Measurements from ENCODE around the gene S100A5. TPM values are rescaled to one million over a fixed set of nuclear protein-coding genes. Genes with fewer than 3 reads are reported as not detected.

Gene S100A5
- total and polyA plus RNA-seq, 2 of the 8 experiments (the other 6 are each of a cell fraction or from before 2014, with no cell fraction given), result not detected

DNA sequence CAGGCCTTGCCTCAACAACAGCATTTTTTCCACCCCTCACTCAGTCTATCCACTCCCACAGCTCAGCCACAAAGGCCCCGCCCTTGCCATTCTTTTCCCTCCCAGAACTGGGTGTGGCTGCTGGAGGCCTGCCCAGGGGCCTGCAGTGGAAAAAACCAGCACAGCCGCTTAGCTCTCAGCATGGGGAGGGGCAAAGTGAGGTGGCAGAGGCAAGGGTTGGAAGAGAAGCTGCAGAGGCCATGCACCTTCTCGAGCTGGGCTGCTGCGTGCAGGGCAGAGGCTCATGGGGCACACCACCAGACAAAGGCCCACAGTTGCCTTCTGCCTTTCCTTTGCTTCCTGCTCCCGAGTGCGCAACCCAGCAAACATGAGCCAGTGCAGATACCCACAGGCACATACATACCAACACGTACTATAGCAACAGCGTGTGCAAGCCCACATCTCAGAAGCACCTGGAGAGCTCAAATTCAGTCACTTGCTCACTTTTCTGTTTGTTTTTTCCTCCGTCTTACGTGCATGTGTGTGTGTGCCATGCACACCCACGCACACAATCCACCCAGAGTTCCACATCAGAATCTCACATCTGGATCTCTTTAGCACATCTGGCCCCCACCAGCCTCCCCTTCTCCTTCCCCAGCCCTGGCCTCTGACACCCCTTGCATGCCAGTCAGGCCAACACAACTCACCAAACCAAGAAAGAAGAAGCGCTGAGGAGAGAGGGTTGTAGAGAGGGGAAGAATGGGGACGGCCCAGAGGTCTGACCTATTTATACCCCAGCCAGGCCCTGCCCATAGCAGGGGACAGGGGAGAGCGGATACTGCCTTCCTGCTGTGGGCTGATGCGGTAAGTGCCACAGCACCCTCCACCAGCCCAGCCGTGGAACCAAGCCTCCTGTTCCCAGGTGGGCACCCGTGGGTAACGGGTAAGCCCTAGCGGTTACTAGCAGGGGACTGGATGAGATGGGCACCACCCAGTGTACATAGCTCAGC is 4.6 kb upstream of the S100A5 start, which contains the start of gene S100A4:
Gene S100A4 (minus strand): TSS at position 740 of the 989 bp plus-strand sequence. CDS start 1,012 bp downstream, outside the sequence.
- Histone ChIP-seq H3K27me3 (replicated peaks in 1 of 4; ENCODE audit: control insufficient read depth in 3 of 4, extremely low read depth in 1 of 4, insufficient read depth in 3 of 4, low read length in 3 of 4) (no peaks in the 10 kb centered on the region; a peak in 2 of 7 replicates), H3K79me2 (ENCODE audit: control insufficient read depth in 1 of 2, insufficient read depth in 2 of 2, low read length in 2 of 2) (no peaks in the 10 kb centered on the region), H3K14ac (ENCODE audit: insufficient read length) (no peak within 1 kb of the TSS), H2BK120ac (replicated peaks; ENCODE audit: low read depth, low read length) (peak within 1 kb of the TSS; percentile 93), H2AK5ac (ENCODE audit: low read depth, low read length) (peak within 1 kb of the TSS; percentile 87; the same call in 1 of the 2 replicates), H3K9me3 (ENCODE audit: insufficient read depth in 2 of 2, low read depth in 1 of 2, low read length in 1 of 2) (no peaks in the 10 kb centered on the region), H4K20me1 (replicated peaks in 1 of 2; ENCODE audit: control insufficient read depth in 1 of 2, insufficient read depth in 2 of 2, low read length in 2 of 2) (no peaks in the 10 kb centered on the region), H3K23me2 (ENCODE audit: low read depth, low read length) (peaks cover 6% of the 10 kb centered on the region), H4K5ac (ENCODE audit: insufficient read length, low read depth, low read length) (peak within 1 kb of the TSS; percentile 59), H3K4me1 (replicated peaks in 1 of 4; ENCODE audit: control insufficient read depth in 3 of 4, insufficient read depth in 4 of 4, low read length in 3 of 4) (peaks cover 4 to 35% (median 21%) of the 10 kb centered on the region in 4 experiments), H3K56ac (replicated peaks; ENCODE audit: insufficient read length, low read depth, low read length) (peak within 1 kb of the TSS; percentile 33), H2BK15ac (ENCODE audit: low read length) (peak within 1 kb of the TSS; percentile 98), H3K9ac (replicated peaks in 1 of 4; ENCODE audit: extremely low read depth in 1 of 4, low read depth in 3 of 4, low read length in 3 of 4) (peak within 1 kb of the TSS in 1 of 4 experiments; percentile 15; a peak in 2 of 7 replicates), H3K18ac (ENCODE audit: extremely low read depth, low read length) (peak within 1 kb of the TSS; percentile 97), H2AFZ (ENCODE audit: low read length) (peak within 1 kb of the TSS; percentile 17; the same call in 1 of the 2 replicates), H3K79me1 (ENCODE audit: low read depth, low read length) (no peaks in the 10 kb centered on the region), H2BK20ac (ENCODE audit: low read length) (peak within 1 kb of the TSS; percentile 100), H3K36me3 (ENCODE audit: control insufficient read depth in 2 of 4, insufficient read depth in 4 of 4, low read length in 3 of 4) (no peaks in the 10 kb centered on the region), H4K91ac (replicated peaks; ENCODE audit: insufficient read length, low read length) (peak within 1 kb of the TSS; percentile 93), H4K8ac (ENCODE audit: extremely low read depth, insufficient read depth, low read length) (no peak within 1 kb of the TSS; the same call in 1 of the 2 replicates), H3K4me3 (ENCODE audit: extremely low read depth in 1 of 4, insufficient read depth in 2 of 4, low read depth in 3 of 4, low read length in 4 of 4) (peak within 1 kb of the TSS in 1 of 4 experiments; percentile 32; a peak in 2 of 8 replicates), H3K4ac (replicated peaks; ENCODE audit: insufficient read length, low read depth, low read length) (peak within 1 kb of the TSS; percentile 66), H2BK5ac (ENCODE audit: low read depth, low read length) (peak within 1 kb of the TSS; percentile 98), H3K23ac (ENCODE audit: insufficient read length) (no peak within 1 kb of the TSS), H3K4me2 (ENCODE audit: insufficient read depth in 1 of 2, low read depth in 2 of 2, low read length in 2 of 2) (peak within 1 kb of the TSS; percentile 46 to 60), H2BK12ac (ENCODE audit: low read depth, low read length) (peak within 1 kb of the TSS; percentile 99), H3K27ac (ENCODE audit: low read depth, low read length) (peak within 1 kb of the TSS; percentile 55)
- FAIRE-seq (no peak), DNase-seq (ENCODE audit: low read depth in 1 of 2, low spot score in 2 of 2) (peak in 1 of 2 experiments; percentile 87)
- 56% methylated on average over 17 of the region's 19 CpGs; no CpG with 5 or more reads in 1 of the 2 experiments for WGBS, 2 experiments (ENCODE audit: extremely low coverage in 1 of 2, insufficient coverage in 1 of 2, insufficient read length in 1 of 2, insufficient replicate concordance in 2 of 2, low coverage in 1 of 2, low lambda C conversion rate in 2 of 2, missing lambda C conversion rate in 1 of 2)
- CTCF ChIA-PET (ENCODE audit: partially characterized antibody), result interaction anchor here (0.7 to 12.9 kb wide), 19 partner anchors 7 to 192 kb away, joined by 3 to 165 read pairs (median 5); partner anchors contain the start of genes S100A1, S100A13, S100A5 and S100A6
- POLR2A ChIA-PET (ENCODE audit: partially characterized antibody), result interaction anchor here (0.8 to 2.4 kb wide), 7 partner anchors 10 to 445 kb away, joined by 3 to 9 read pairs (median 6); partner anchors contain the start of genes RPS27, S100A13, S100A2 and S100A6
- TF ChIP-seq EP300 (IDR thresholded peaks at IDR 0.05; ENCODE audit: borderline replicate concordance in 1 of 2, low read depth in 2 of 2, low read length in 2 of 2) (0 out of 3 replicates have a peak, but pooled peaks of 1 of the 2 experiments have one; percentile 31), EZH2 (IDR thresholded peaks at IDR 0.05; ENCODE audit: low read depth, low read length, severe bottlenecking) (no peak), TBP (IDR thresholded peaks at IDR 0.05; ENCODE audit: low read depth, low read length) (peak; percentile 26; the same call in 1 of the 2 replicates), TAF1 (IDR thresholded peaks at IDR 0.05; ENCODE audit: low read depth, low read length) (0 out of 2 replicates have a peak, but pooled peaks have one; percentile 24), SP1 (IDR thresholded peaks at IDR 0.05; ENCODE audit: low read depth, low read length) (peak; percentile 82)
- TF ChIP-seq, protein P1, sequence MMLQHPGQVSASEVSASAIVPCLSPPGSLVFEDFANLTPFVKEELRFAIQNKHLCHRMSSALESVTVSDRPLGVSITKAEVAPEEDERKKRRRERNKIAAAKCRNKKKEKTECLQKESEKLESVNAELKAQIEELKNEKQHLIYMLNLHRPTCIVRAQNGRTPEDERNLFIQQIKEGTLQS (IDR thresholded peaks at IDR 0.05; ENCODE audit: insufficient read depth, low read depth, low read length), result no peak
- TF ChIP-seq, protein P2, sequence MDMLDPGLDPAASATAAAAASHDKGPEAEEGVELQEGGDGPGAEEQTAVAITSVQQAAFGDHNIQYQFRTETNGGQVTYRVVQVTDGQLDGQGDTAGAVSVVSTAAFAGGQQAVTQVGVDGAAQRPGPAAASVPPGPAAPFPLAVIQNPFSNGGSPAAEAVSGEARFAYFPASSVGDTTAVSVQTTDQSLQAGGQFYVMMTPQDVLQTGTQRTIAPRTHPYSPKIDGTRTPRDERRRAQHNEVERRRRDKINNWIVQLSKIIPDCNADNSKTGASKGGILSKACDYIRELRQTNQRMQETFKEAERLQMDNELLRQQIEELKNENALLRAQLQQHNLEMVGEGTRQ (IDR thresholded peaks at IDR 0.05; ENCODE audit: low read length), result no peak

Data from H1 (cell line).